BJ (cell line): ENCODE data around the gene RHOT2. TPM values are rescaled to one million over a fixed set of nuclear protein-coding genes. Genes with fewer than 3 reads are reported as not detected.

Experiments used
- CTCF ChIA-PET: fragments of 350-600 bp; formaldehyde crosslinking; extraction: SDS; loops from one replicate; lab custom pipeline; 2021; ENCODE audit warnings: antibody characterized with exemption, inconsistent platforms; lab: Yijun Ruan, JAX
- POLR2A ChIA-PET: fragments of 300-600 bp; sonication (Branson Sonifier 250); formaldehyde crosslinking; extraction: SDS; loops from one replicate; lab custom pipeline; 2021; ENCODE audit warnings: antibody characterized with exemption; lab: Charles Lee
- DNase-seq: peaks from one replicate; pipeline ENCODE4 v3.0.0-alpha.2; 2011; ENCODE audit warnings: low read depth
- H3K27me3 ChIP-seq: 2 replicates; pipeline ENCODE4 v1.6.0; 2011; ENCODE audit warnings: low read length; ENCODE audit not compliant: control insufficient read depth, insufficient read depth
- H3K36me3 ChIP-seq: 2 replicates; pipeline ENCODE4 v1.5.1; 2011; ENCODE audit warnings: low read length; ENCODE audit not compliant: control insufficient read depth, insufficient read depth
- H3K4me3 ChIP-seq: 2 replicates; pipeline ENCODE4 v1.5.1; 2011; ENCODE audit warnings: low read depth, mild to moderate bottlenecking, control low read depth, low read length
- CTCF ChIP-seq: IDR thresholded peaks from 2 replicates; pipeline ENCODE4 v1.5.1; 2011; ENCODE audit warnings: low read depth, mild to moderate bottlenecking, control low read depth, inconsistent platforms, low read length, moderate library complexity; ENCODE audit not compliant: insufficient read depth
- polyA plus RNA-seq: library from polyadenylated mRNA; depleted of rRNA; stranded (reverse); fragments of >200 nt; gene quantifications from 2 replicates; pipeline ENCODE4 v1.2.3, GENCODE V29; 2011

RHOT2 gene
- polyA plus RNA-seq, 1 experiment, result 81.7 TPM

DNA sequence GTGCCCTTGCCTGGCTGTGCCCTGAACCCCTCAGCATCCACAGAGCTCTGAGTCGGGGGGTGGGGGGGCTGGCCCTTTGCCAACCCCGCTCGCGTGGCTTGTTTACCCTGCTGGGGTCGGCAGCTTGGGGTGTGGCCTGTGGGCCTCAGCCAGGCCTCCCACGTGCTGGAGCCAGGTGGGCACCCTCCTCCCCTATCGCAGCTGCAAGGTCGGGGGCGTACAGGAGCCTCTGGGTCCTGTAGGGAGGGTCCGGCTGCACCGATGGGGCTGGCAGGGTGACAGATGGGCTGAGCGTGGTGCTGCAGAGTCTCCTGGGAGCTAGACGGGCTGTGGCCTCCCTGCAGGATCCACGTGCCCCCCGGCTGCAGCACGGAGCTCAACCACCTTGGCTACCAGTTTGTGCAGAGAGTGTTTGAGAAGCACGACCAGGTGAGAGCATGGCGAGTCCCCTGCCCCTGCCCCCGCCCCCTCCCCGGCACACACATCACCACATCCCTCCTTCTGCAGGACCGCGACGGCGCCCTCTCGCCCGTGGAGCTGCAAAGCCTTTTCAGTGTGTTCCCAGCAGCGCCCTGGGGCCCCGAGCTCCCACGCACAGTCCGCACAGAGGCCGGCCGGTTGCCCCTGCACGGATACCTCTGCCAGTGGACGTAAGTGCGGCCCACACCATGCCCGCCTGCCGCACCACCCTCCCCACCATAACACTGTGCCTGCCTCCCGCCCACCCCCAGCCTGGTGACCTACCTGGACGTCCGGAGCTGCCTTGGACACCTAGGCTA lies 3.6 kb downstream of the RHOT2 start:
- no peak overlapping the region for H3K4me3 ChIP-seq
- DNase-seq, result no peak
- no peaks in the 10 kb centered on the region for H3K27me3 ChIP-seq
- POLR2A ChIA-PET, result no interaction called here
- H3K36me3 ChIP-seq, result peaks cover 41% of the 10 kb centered on the region
- no peak for TF ChIP-seq CTCF
- CTCF ChIA-PET, result no interaction called here

- no peak for TF ChIP-seq CTCF
- CTCF ChIA-PET, result no interaction called here
- peaks cover 41% of the 10 kb centered on the region for H3K36me3 ChIP-seq
Observed at GRCh38 chr16:672371-672770, 4.4 kb downstream of the RHOT2 start.

DNA sequence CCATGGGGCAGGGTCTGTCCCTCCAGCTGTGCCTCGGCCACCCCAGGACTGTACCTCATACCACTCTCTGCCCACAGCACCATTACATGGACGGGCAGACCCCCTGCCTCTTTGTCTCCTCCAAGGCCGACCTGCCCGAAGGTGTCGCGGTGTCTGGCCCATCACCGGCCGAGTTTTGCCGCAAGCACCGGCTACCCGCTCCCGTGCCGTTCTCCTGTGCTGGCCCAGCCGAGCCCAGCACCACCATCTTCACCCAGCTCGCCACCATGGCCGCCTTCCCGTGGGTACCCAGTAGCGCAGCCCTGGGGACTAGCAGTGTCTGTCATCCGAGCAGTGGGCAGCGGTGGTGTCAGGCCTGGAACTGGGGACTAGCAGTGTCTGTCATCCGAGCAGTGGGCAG lies 4.9 kb downstream of the RHOT2 start:
- CTCF ChIA-PET, result interaction anchor here (1.0 kb wide), 1 partner anchor 12 kb away, joined by 4 read pairs; no protein-coding TSS in a partner anchor
- POLR2A ChIA-PET, result no interaction called here
- TF ChIP-seq CTCF, result no peak

More at GRCh38 chr16:672371-672770, 4.4 kb downstream of the RHOT2 start:
- POLR2A ChIA-PET, result no interaction called here
- no peak for DNase-seq
- Histone ChIP-seq H3K4me3 (no peak overlapping the region), H3K27me3 (no peaks in the 10 kb centered on the region)

GRCh38 chr16:673399-673991 lies 5.6 kb downstream of the RHOT2 start:
- POLR2A ChIA-PET, result no interaction called here
- CTCF ChIA-PET, result interaction anchor here (1.0 kb wide), 1 partner anchor 13 kb away, joined by 4 read pairs; no protein-coding TSS in a partner anchor

More for the DNA sequence above, 4.9 kb downstream of the RHOT2 start:
- no peak for DNase-seq
- Histone ChIP-seq H3K4me3 (no peak overlapping the region), H3K36me3 (peaks cover 41% of the 10 kb centered on the region), H3K27me3 (no peaks in the 10 kb centered on the region)

More at GRCh38 chr16:673399-673991, 5.6 kb downstream of the RHOT2 start:
- peaks cover 41% of the 10 kb centered on the region for H3K36me3 ChIP-seq
- no peak for DNase-seq
- H3K27me3 ChIP-seq, result no peaks in the 10 kb centered on the region
- TF ChIP-seq CTCF, result no peak
- no peak overlapping the region for H3K4me3 ChIP-seq
